Skeletal muscle tissue (tissue), 4 donors: ENCODE data around the gene ADARB1. TPM values are rescaled to one million over a fixed set of nuclear protein-coding genes. Genes with fewer than 3 reads are reported as not detected.

Experiments used
- H3K27ac ChIP-seq: one replicate; pipeline ENCODE4 v1.7.0; 2013; ENCODE audit warnings: mild to moderate bottlenecking, low read depth, low read length, inconsistent platforms
- H3K27me3 ChIP-seq, 3 donors: one replicate each; pipeline ENCODE4 v1.7.0; 2013; ENCODE audit warnings: low read length in 3 of 3; ENCODE audit not compliant: control insufficient read depth in 3 of 3, insufficient read depth in 3 of 3
- H3K36me3 ChIP-seq, 3 donors: one replicate each; pipeline ENCODE4 v1.7.0; 2013; ENCODE audit warnings: low read length in 3 of 3; ENCODE audit not compliant: control insufficient read depth in 3 of 3, insufficient read depth in 3 of 3
- H3K4me1 ChIP-seq, 3 donors: one replicate each; pipeline ENCODE4 v1.7.0; 2013; ENCODE audit warnings: low read length in 3 of 3, mild to moderate bottlenecking in 3 of 3; ENCODE audit not compliant: control insufficient read depth in 3 of 3, insufficient read depth in 3 of 3
- H3K4me3 ChIP-seq, 3 donors: one replicate each; pipeline ENCODE4 v1.7.0; 2013; ENCODE audit warnings: low read length in 3 of 3
- H3K9ac ChIP-seq, 3 donors: one replicate each; pipeline ENCODE4 v1.7.0; 2013; ENCODE audit warnings: low read length in 3 of 3, mild to moderate bottlenecking in 3 of 3, moderate library complexity in 2 of 3, low read depth in 1 of 3
- H3K9me3 ChIP-seq, 3 donors: one replicate each; pipeline ENCODE4 v1.7.0; 2013; ENCODE audit warnings: low read length in 3 of 3; ENCODE audit not compliant: control insufficient read depth in 3 of 3
- total RNA-seq: library from RNA; depleted of rRNA; stranded (reverse); fragments of >200 nt; gene quantifications from one replicate; pipeline ENCODE4 v1.2.3, GENCODE V29; 2014
- donor health status: Osteomylitis.

The ADARB1 gene
- total RNA-seq, 1 donor from 2014 or later, result 16.2 TPM

GRCh38 chr21:45054227-45054926 is 20.0 kb upstream of the ADARB1 start:
- Histone ChIP-seq H3K27me3 (peaks cover 0 to 6% (median 0%) of the 10 kb centered on the region in 3 donors), H3K27ac (no peak overlapping the region), H3K9me3 (no peaks in the 10 kb centered on the region), H3K9ac (peak overlapping the region in 1 of 3 donors; percentile 60), H3K36me3 (no peaks in the 10 kb centered on the region), H3K4me1 (peaks cover 40 to 57% (median 56%) of the 10 kb centered on the region in 3 donors), H3K4me3 (no peak overlapping the region)

- Histone ChIP-seq H3K36me3 (no peaks in the 10 kb centered on the region), H3K9ac (peak overlapping the region in 1 of 3 donors; percentile 60), H3K4me1 (peaks cover 33 to 51% (median 49%) of the 10 kb centered on the region in 3 donors), H3K9me3 (no peaks in the 10 kb centered on the region), H3K4me3 (no peak overlapping the region), H3K27me3 (peaks cover 0 to 6% (median 0%) of the 10 kb centered on the region in 3 donors), H3K27ac (no peak overlapping the region)
Measured at GRCh38 chr21:45054927-45055612, 19.3 kb upstream of the ADARB1 start.

GRCh38 chr21:45055861-45056260 is 18.5 kb upstream of the ADARB1 start:
- Histone ChIP-seq H3K27ac (no peak overlapping the region), H3K27me3 (peaks cover 0 to 6% (median 0%) of the 10 kb centered on the region in 3 donors), H3K4me1 (peaks cover 25 to 43% (median 41%) of the 10 kb centered on the region in 3 donors), H3K36me3 (no peaks in the 10 kb centered on the region), H3K9me3 (no peaks in the 10 kb centered on the region), H3K4me3 (peak overlapping the region in 1 of 3 donors; percentile 35), H3K9ac (peak overlapping the region in 1 of 3 donors; percentile 8)

GRCh38 chr21:45056296-45056904 is 18.0 kb upstream of the ADARB1 start:
- Histone ChIP-seq H3K9me3 (no peaks in the 10 kb centered on the region), H3K27ac (no peak overlapping the region), H3K9ac (no peak overlapping the region), H3K4me1 (peaks cover 19 to 37% (median 36%) of the 10 kb centered on the region in 3 donors), H3K36me3 (no peaks in the 10 kb centered on the region), H3K27me3 (peaks cover 0 to 6% (median 0%) of the 10 kb centered on the region in 3 donors), H3K4me3 (peak overlapping the region in 1 of 3 donors; percentile 23)

- Histone ChIP-seq H3K27ac (no peak overlapping the region), H3K9ac (no peak overlapping the region), H3K4me1 (peaks cover 13 to 31% (median 30%) of the 10 kb centered on the region in 3 donors)
Measured at GRCh38 chr21:45056917-45057560, 17.3 kb upstream of the ADARB1 start.

GRCh38 chr21:45057886-45058285 is 16.5 kb upstream of the ADARB1 start:
- H3K4me1 ChIP-seq, result peaks cover 11 to 24% (median 23%) of the 10 kb centered on the region in 3 donors

More at GRCh38 chr21:45056917-45057560, 17.3 kb upstream of the ADARB1 start:
- Histone ChIP-seq H3K9me3 (no peaks in the 10 kb centered on the region), H3K4me3 (no peak overlapping the region), H3K27me3 (peaks cover 0 to 6% (median 0%) of the 10 kb centered on the region in 3 donors), H3K36me3 (no peaks in the 10 kb centered on the region)

GRCh38 chr21:45059121-45059520 is 15.3 kb upstream of the ADARB1 start:
- H3K4me1 ChIP-seq, result peaks cover 4 to 12% (median 11%) of the 10 kb centered on the region in 3 donors
- H3K27me3 ChIP-seq, result peaks cover 0 to 6% (median 0%) of the 10 kb centered on the region in 3 donors
- H3K9me3 ChIP-seq, result peaks cover 0 to 6% (median 0%) of the 10 kb centered on the region in 3 donors
- no peak overlapping the region for H3K9ac ChIP-seq
- H3K4me3 ChIP-seq, result no peak overlapping the region
- H3K36me3 ChIP-seq, result no peaks in the 10 kb centered on the region
- no peak overlapping the region for H3K27ac ChIP-seq

More at GRCh38 chr21:45057886-45058285, 16.5 kb upstream of the ADARB1 start:
- no peaks in the 10 kb centered on the region for H3K9me3 ChIP-seq
- H3K27ac ChIP-seq, result no peak overlapping the region
- no peak overlapping the region for H3K9ac ChIP-seq
- H3K27me3 ChIP-seq, result peaks cover 0 to 6% (median 0%) of the 10 kb centered on the region in 3 donors
- no peak overlapping the region for H3K4me3 ChIP-seq
- no peaks in the 10 kb centered on the region for H3K36me3 ChIP-seq

GRCh38 chr21:45060089-45060488 is 14.3 kb upstream of the ADARB1 start:
- Histone ChIP-seq H3K4me3 (no peak overlapping the region), H3K36me3 (no peaks in the 10 kb centered on the region), H3K9me3 (peaks cover 0 to 6% (median 0%) of the 10 kb centered on the region in 3 donors), H3K4me1 (peaks cover 4 to 5% (median 5%) of the 10 kb centered on the region in 3 donors), H3K9ac (no peak overlapping the region), H3K27me3 (peaks cover 0 to 2% (median 0%) of the 10 kb centered on the region in 3 donors), H3K27ac (no peak overlapping the region)

- H3K27me3 ChIP-seq, result no peaks in the 10 kb centered on the region
- H3K9ac ChIP-seq, result no peak overlapping the region
- no peak overlapping the region for H3K4me3 ChIP-seq
- H3K27ac ChIP-seq, result no peak overlapping the region
- H3K4me1 ChIP-seq, result peaks cover 2 to 5% (median 3%) of the 10 kb centered on the region in 3 donors
- H3K9me3 ChIP-seq, result peaks cover 0 to 6% (median 0%) of the 10 kb centered on the region in 3 donors
- no peaks in the 10 kb centered on the region for H3K36me3 ChIP-seq
Measured at GRCh38 chr21:45060675-45061311, 13.6 kb upstream of the ADARB1 start.
